Keratinocyte (primary cell): ENCODE results near the gene PLA2R1.

ENCODE experiments used
- CTCF ChIP-seq, 3 experiments: IDR thresholded peaks in 1 of 3; conservative IDR thresholded peaks in 1 of 3; optimal IDR thresholded peaks in 1 of 3; 2 replicates in 2 of 3; 3 replicates in 1 of 3; pipeline versions ENCODE3 to v1.5.1; 2011; ENCODE audit warnings: low read length in 3 of 3, mild to moderate bottlenecking in 3 of 3, moderate library complexity in 2 of 3, control low read depth in 1 of 3, inconsistent platforms in 1 of 3; ENCODE audit not compliant: insufficient read depth in 2 of 3; ENCODE audit errors: extremely low read depth in 1 of 3
- EZH2 ChIP-seq: IDR thresholded peaks from one replicate; pipeline ENCODE4 v1.6.1; 2012; ENCODE audit warnings: inconsistent platforms, mild to moderate bottlenecking, low read length, moderate library complexity

GRCh38 chr2:159905926-159906714 is 156.3 kb downstream of the PLA2R1 start:
- no peak for TF ChIP-seq CTCF (optimal IDR thresholded peaks at IDR 0.05 in 1 of 3, IDR thresholded peaks at IDR 0.05 in 1 of 3, conservative IDR thresholded peaks at IDR 0.05 in 1 of 3; ENCODE audit: extremely low read depth in 1 of 3, insufficient read depth in 2 of 3, low read length in 3 of 3)
- TF ChIP-seq EZH2 = no peak
